K562 (cell line): ENCODE results near the gene HNRNPCL1. TPM values are rescaled to one million over a fixed set of nuclear protein-coding genes. Genes with fewer than 3 reads are reported as not detected.
A peak's percentile ranks its signal among the peaks of the same experiment; 100 is the strongest.
"Not testable (repeated sequence)": the region's sequence is repeated elsewhere in the genome, so short reads cannot be mapped to it uniquely, and the experiment has no call there.

Source experiments
- ATAC-seq: fragments of 200-7000 bp; cut with Tn5 transposase; 3 replicates; pipeline ENCODE4 v1.9.1; 2020; ENCODE audit warnings: moderate library complexity
- Bru-seq: library from RNA; stranded (reverse); fragments of 400-500 nt; gene quantifications from one replicate; lab custom pipeline; 2021; lab: Mats Ljungman, UMichigan
- BruChase-seq, 2 experiments: library from RNA; stranded (reverse); fragments of 400-500 nt; gene quantifications; one replicate each; lab custom pipeline; 2021; lab: Mats Ljungman, UMichigan
- BruUV-seq: library from RNA; stranded (reverse); fragments of 400-500 nt; replicated peaks from 2 replicates; lab custom pipeline; 2021; lab: Mats Ljungman, UMichigan
- CTCF ChIA-PET: fragments of 300-600 bp; formaldehyde crosslinking; extraction: SDS; loops from one replicate; lab custom pipeline; 2021; ENCODE audit warnings: low intra/inter-chr PET ratio; lab: Yijun Ruan, JAX
- POLR2A ChIA-PET: fragments of 300-600, 350-650 bp; sonication (Branson Sonifier 250); formaldehyde crosslinking; extraction: SDS; loops from one replicate; lab custom pipeline; 2021; ENCODE audit warnings: antibody characterized with exemption, inconsistent platforms; lab: Yijun Ruan, JAX
- DNase-seq, 4 experiments: peaks; one replicate each; pipeline versions ENCODE4 v3.0.0 to v3.0.0-alpha.2; 2011 to 2018; ENCODE audit warnings: low spot score in 3 of 4, mixed read lengths in 3 of 4; ENCODE audit errors: extremely low read depth in 1 of 4
- FAIRE-seq: peaks from 2 replicates; lab custom pipeline; 2011; peaks lifted over from hg19 to GRCh38; lab: Jason Lieb, UNC
- H2AFZ ChIP-seq: 2 replicates; pipeline ENCODE4 v1.6.0; 2011; ENCODE audit warnings: low read depth, low read length, control low read depth, inconsistent platforms
- H3K27ac ChIP-seq: fragments of 200-600 bp; 3 replicates; pipeline ENCODE4 v1.8.0; 2011; ENCODE audit warnings: low read depth, mild to moderate bottlenecking, control low read depth, inconsistent platforms, low read length, moderate library complexity, mixed read lengths; ENCODE audit errors: extremely low read depth
- H3K27me3 ChIP-seq, 2 experiments: fragments of 300-600 bp in 1 of 2; 2 replicates in 1 of 2; 3 replicates in 1 of 2; pipeline versions ENCODE4 v1.6.0 to v1.8.0; 2011; ENCODE audit warnings: inconsistent platforms in 2 of 2, low read length in 2 of 2, mild to moderate bottlenecking in 1 of 2, mixed read lengths in 1 of 2, moderate library complexity in 1 of 2; ENCODE audit not compliant: control insufficient read depth in 2 of 2, insufficient read depth in 2 of 2
- H3K36me3 ChIP-seq: fragments of 300-600 bp; 3 replicates; pipeline ENCODE4 v1.8.0; 2011; ENCODE audit warnings: mild to moderate bottlenecking, low read length, inconsistent platforms; ENCODE audit not compliant: control insufficient read depth, insufficient read depth
- H3K4me1 ChIP-seq, 2 experiments: fragments of 200-600 bp in 1 of 2; replicated peaks in 1 of 2; 2 replicates in 1 of 2; 3 replicates in 1 of 2; pipeline versions ENCODE4 v1.5.1 to v1.8.0; 2011; ENCODE audit warnings: inconsistent platforms in 2 of 2, low read length in 2 of 2, mild to moderate bottlenecking in 1 of 2, mixed read lengths in 1 of 2, moderate library complexity in 1 of 2; ENCODE audit not compliant: control insufficient read depth in 2 of 2, insufficient read depth in 2 of 2
- H3K4me2 ChIP-seq: 2 replicates; pipeline ENCODE4 v1.6.1; 2011; ENCODE audit warnings: low read length, control low read depth, inconsistent platforms, mixed read lengths; ENCODE audit not compliant: insufficient read depth
- H3K4me3 ChIP-seq: fragments of 200-600 bp; sonication (generic), shearing (Covaris generic); 2 replicates; pipeline ENCODE4 v1.5.1; 2016; ENCODE audit warnings: control low read depth, inconsistent platforms
- H3K79me2 ChIP-seq: fragments of 200-600 bp; 3 replicates; pipeline ENCODE4 v1.8.0; 2011; ENCODE audit warnings: low read length, inconsistent platforms; ENCODE audit not compliant: control insufficient read depth, insufficient read depth
- H3K9ac ChIP-seq, 2 experiments: 2 replicates each; pipeline versions ENCODE4 v1.6.0 to v1.6.1; 2011; ENCODE audit warnings: low read depth in 2 of 2, low read length in 2 of 2, control low read depth in 1 of 2, inconsistent platforms in 1 of 2, mild to moderate bottlenecking in 1 of 2, mixed read lengths in 1 of 2; ENCODE audit not compliant: insufficient read depth in 1 of 2
- H3K9me1 ChIP-seq: one replicate; pipeline ENCODE4 v1.6.0; 2011; ENCODE audit warnings: inconsistent platforms, mild to moderate bottlenecking, low read length, moderate library complexity; ENCODE audit not compliant: control insufficient read depth, insufficient read depth
- H3K9me3 ChIP-seq: replicated peaks from 2 replicates; pipeline ENCODE4 v1.5.1; 2011; ENCODE audit warnings: low read depth, low read length, inconsistent platforms; ENCODE audit not compliant: control insufficient read depth, insufficient read depth
- H4K20me1 ChIP-seq: replicated peaks from 2 replicates; pipeline ENCODE4 v1.6.1; 2011; ENCODE audit warnings: low read length, inconsistent platforms, mixed read lengths; ENCODE audit not compliant: control insufficient read depth, insufficient read depth
- WGBS: fragments of 100-300 bp; shearing (Covaris generic); methylation state at CpG from one replicate; pipeline ENCODE4 v1.1.6; 2016; ENCODE audit warnings: low coverage, mixed read lengths; ENCODE audit not compliant: insufficient coverage; ENCODE audit errors: missing lambda C conversion rate; 5-methylcytosine and 5-hydroxymethylcytosine counted together
- in situ Hi-C: fragments of 300-500 bp; cut with MboI; formaldehyde crosslinking; loops from 4 replicates; pipeline ENCODE4 v1.15.0; 2018; ENCODE audit warnings: inconsistent platforms, mixed read lengths
- intact Hi-C: fragments of 100-400 bp; cut with micrococcal nuclease; formaldehyde crosslinking; loops from 2 replicates; pipeline ENCODE4 v1.14.2; 2022
- long read RNA-seq, 3 experiments: library from polyadenylated mRNA in 2 of 3; library from RNA in 1 of 3; unstranded in 2 of 3; stranded (forward) in 1 of 3; transcript quantifications; one replicate each; pipeline ENCODE4 v2.0.0, GENCODE V29; 2019 to 2022
- polyA minus RNA-seq, 3 experiments: library from RNA; depleted of rRNA, polyadenylated mRNA; stranded (reverse); fragments of >200 nt; gene quantifications; 2 replicates each; pipeline ENCODE4 v1.2.3, GENCODE V29; 2011
- polyA plus RNA-seq, 8 experiments: library from polyadenylated mRNA; depleted of rRNA in 4 of 8; stranded (reverse) in 5 of 8; unstranded in 3 of 8; fragments of >200 nt; fragmentation: Nextera tagmentation in 2 of 8; fragmentation: Illumina TruSeq in 1 of 8; extraction: Ambion mirVana in 2 of 8; extraction: Trizol in 1 of 8; gene quantifications; 2 replicates each; pipeline versions ENCODE4 v1.2.1 to v1.2.3, GENCODE V29; 2011 to 2014; ENCODE audit warnings: inconsistent platforms in 1 of 8, missing spikeins in 1 of 8
- total RNA-seq, 7 experiments: library from RNA; depleted of rRNA in 6 of 7; stranded (reverse); fragments of >200 nt in 6 of 7; fragmentation: Illumina TruSeq in 2 of 7; extraction: Trizol in 2 of 7; gene quantifications; 2 replicates each; pipeline versions ENCODE4 v1.2.1 to v1.2.3, GENCODE V29; 2011 to 2021; ENCODE audit warnings: low replicate concordance in 1 of 7

Gene HNRNPCL1
- total RNA-seq (2011; cell fraction: chromatin; rRNA removed; ENCODE audit: low replicate concordance), result not detected in 2 replicates
- total RNA-seq (2011; cell fraction: nucleolus; rRNA removed), result not detected in 2 replicates
- total RNA-seq (2011; cell fraction: nucleoplasm; rRNA removed), result not detected in 2 replicates
- total RNA-seq (2014; rRNA removed) (not detected in 2 replicates), total RNA-seq (2014; rRNA removed; fragmentation: Illumina TruSeq; extraction: Trizol) (not detected in 2 replicates), total RNA-seq (2015; rRNA removed; fragmentation: Illumina TruSeq; extraction: Trizol) (not detected in 2 replicates), total RNA-seq (2021) (not detected in 2 replicates), polyA plus RNA-seq (2011; rRNA removed) (0.08 TPM in 1 of 2 replicates, not detected in the other), polyA plus RNA-seq (2014; fragmentation: Illumina TruSeq; extraction: Trizol) (not detected in 2 replicates), polyA plus RNA-seq (2014; fragmentation: Nextera tagmentation; extraction: Ambion mirVana) (not detected), polyA plus RNA-seq (2014; rRNA removed) (not detected in 2 replicates), polyA minus RNA-seq (2011; rRNA and poly(A)+ RNA removed) (not detected in 2 replicates), Bru-seq, nascent RNA (not detected), BruChase-seq, experiment 1, labeled RNA remaining after a 2-hour chase (not detected), BruChase-seq, experiment 2, labeled RNA remaining after a 6-hour chase (percentile 19 among the genes with signal in this experiment)
- polyA plus RNA-seq (2011; cell fraction: cytosol; rRNA removed), result not detected in 2 replicates
- polyA plus RNA-seq (2011; cell fraction: nucleus; rRNA removed), result not detected in 2 replicates
- not detected in 2 replicates for polyA plus RNA-seq (2012)
- polyA minus RNA-seq (2011; cell fraction: cytosol; rRNA and poly(A)+ RNA removed), result not detected in 2 replicates
- not detected in 2 replicates for polyA minus RNA-seq (2011; cell fraction: nucleus; rRNA and poly(A)+ RNA removed)
- long read RNA-seq, experiment 1, result 0 reads
- long read RNA-seq, experiment 2, result 0 reads
- long read RNA-seq, experiment 3, result 0 reads

GRCh38 chr1:12848620-12849019 lies at the start of gene HNRNPCL1:
Gene HNRNPCL1, minus strand, starts transcription at chr1:12848720. Its CDS starts 431 bp downstream, at chr1:12848289.
- in situ Hi-C loops, result loop anchor here (5.0 kb wide), 1 partner anchor 269 kb away; the partner anchor contains the start of gene HNRNPCL2
- FAIRE-seq, H3K79me2 ChIP-seq, ATAC-seq, H2AFZ ChIP-seq, H3K4me2 ChIP-seq, DNase-seq, H3K4me1 ChIP-seq, CTCF ChIA-PET, intact Hi-C loops, H3K27me3 ChIP-seq, H3K36me3 ChIP-seq, H3K9me3 ChIP-seq, H3K9ac ChIP-seq, POLR2A ChIA-PET, BruUV-seq, H3K27ac ChIP-seq, H4K20me1 ChIP-seq, H3K9me1 ChIP-seq, H3K4me3 ChIP-seq: not testable (repeated sequence)
- WGBS, result under 1% methylated on average over 7 of the region's 7 CpGs

GRCh38 chr1:12898170-12898569 lies 49.6 kb upstream of the HNRNPCL1 start, which contains the start of gene PRAMEF10:
Gene PRAMEF10, minus strand, starts transcription at chr1:12898270. Its CDS starts 2,423 bp downstream, at chr1:12895847.
- DNase-seq, CTCF ChIA-PET, FAIRE-seq, H2AFZ ChIP-seq, H3K4me2 ChIP-seq, H3K36me3 ChIP-seq, H4K20me1 ChIP-seq, H3K4me1 ChIP-seq, intact Hi-C loops, H3K9me1 ChIP-seq, H3K27me3 ChIP-seq, BruUV-seq, ATAC-seq, H3K4me3 ChIP-seq, H3K27ac ChIP-seq, POLR2A ChIA-PET, H3K9me3 ChIP-seq, H3K79me2 ChIP-seq, in situ Hi-C loops, H3K9ac ChIP-seq: not testable (repeated sequence)
- WGBS, result no CpG with 5 or more reads among the region's 1 CpG

- H3K79me2 ChIP-seq, H3K27me3 ChIP-seq, intact Hi-C loops, FAIRE-seq, CTCF ChIA-PET, H3K36me3 ChIP-seq, ATAC-seq, H3K4me1 ChIP-seq, H3K27ac ChIP-seq, H3K4me2 ChIP-seq, POLR2A ChIA-PET, H3K9ac ChIP-seq, DNase-seq, H3K4me3 ChIP-seq, H2AFZ ChIP-seq, H3K9me1 ChIP-seq, BruUV-seq, H3K9me3 ChIP-seq, H4K20me1 ChIP-seq: not testable (repeated sequence)
- in situ Hi-C loops, result loop anchor here (5.0 kb wide), 1 partner anchor 54 kb away; the partner anchor contains the start of gene PRAMEF11
- WGBS, result 6% methylated on average over 3 of the region's 3 CpGs
Measured at GRCh38 chr1:12886101-12886500, 37.6 kb upstream of the HNRNPCL1 start, which contains the start of gene PRAMEF4. Gene PRAMEF4, minus strand, starts transcription at chr1:12886201. Its CDS starts 2,807 bp downstream, at chr1:12883394.
